ENCODE measurements around the gene MAGEA9B.
"Not testable (repeated sequence)": the region's sequence is repeated elsewhere in the genome, so short reads cannot be mapped to it uniquely, and the experiment has no call there.

Gene MAGEA9B

DNA sequence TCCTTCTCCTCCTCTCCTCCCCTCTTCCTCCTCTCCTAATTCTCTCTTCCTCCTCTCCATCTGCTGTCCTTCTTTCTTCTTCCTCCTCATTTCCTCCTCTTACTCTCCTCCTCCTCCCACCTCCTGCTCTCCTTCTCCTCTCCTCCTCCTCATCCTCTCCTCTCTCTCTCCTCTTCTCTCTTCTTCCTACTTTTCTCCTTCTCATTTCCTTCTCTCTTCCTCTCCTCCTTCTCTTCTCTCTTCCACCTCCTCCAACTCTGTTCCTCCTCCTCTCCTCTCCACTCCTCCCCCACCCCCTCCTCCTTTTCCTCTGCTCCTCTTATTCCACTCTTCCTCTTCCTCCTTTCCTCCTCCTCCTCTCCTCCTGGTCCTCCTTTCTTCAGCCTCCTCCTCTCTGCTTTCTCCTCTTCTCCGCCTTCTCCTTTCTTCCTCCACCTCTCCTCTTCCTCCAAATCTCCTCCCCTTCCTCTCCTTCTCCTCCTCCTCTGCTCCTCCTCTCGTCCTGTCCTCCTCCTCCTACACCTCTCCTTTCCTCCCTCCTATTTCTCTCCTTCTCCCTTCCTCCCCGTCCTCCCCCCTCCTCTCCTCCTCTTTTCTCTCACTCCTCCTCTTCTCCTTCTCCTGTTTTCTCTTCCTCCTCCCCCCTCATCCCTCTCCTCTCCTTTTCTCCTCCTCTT is 52.2 kb downstream of the MAGEA9B start:
- not testable (repeated sequence) for DNase-seq (ENCODE audit: low read depth)

GRCh38 chrX:149533999-149534398 is 53.3 kb downstream of the MAGEA9B start:
- DNase-seq (ENCODE audit: low read depth) = not testable (repeated sequence)

- DNase-seq (ENCODE audit: low read depth) = not testable (repeated sequence)
These were observed 54.4 kb downstream of the MAGEA9B start for GRCh38 chrX:149532868-149533267.
